Mesenteric fat pad (tissue), 1 donor: Measurements from ENCODE around the gene ZNF234. TPM values are rescaled to one million over a fixed set of nuclear protein-coding genes. Genes with fewer than 3 reads are reported as not detected.
"Not testable (repeated sequence)": the region's sequence is repeated elsewhere in the genome, so short reads cannot be mapped to it uniquely, and the experiment has no call there.

Experiments
- DNase-seq: peaks from one replicate; pipeline ENCODE4 v3.0.0-alpha.2; 2020; ENCODE audit warnings: low spot score
- long read RNA-seq: library from polyadenylated mRNA; unstranded; transcript quantifications from one replicate; pipeline ENCODE4 v2.0.0, GENCODE V29; 2020
- total RNA-seq: library from RNA; stranded (reverse); fragmentation: NEBNext Ultra II Directional; extraction: Animal tissue kit (Norgen Biotek cat#: 25700); gene quantifications from one replicate; pipeline ENCODE4 v1.2.1, GENCODE V29; 2021
- donor health status: DM: yes; HTN: yes; CAD: no.

The ZNF234 gene
- 7.3 TPM for total RNA-seq
- long read RNA-seq, full-length matches to known transcripts = 9 of 14 reads
- long read RNA-seq, partial matches to known transcripts = 1 of 14 reads
- long read RNA-seq, other reads (novel, unspliced or antisense) = 4 of 14 reads

GRCh38 chr19:44141191-44142058, at the start of gene ZNF234:
Gene ZNF234, plus strand, starts transcription at chr19:44141554. Its CDS starts 3,079 bp downstream, at chr19:44144633.
- DNase-seq = peak; percentile 92

GRCh38 chr19:44092108-44092507, 49.2 kb upstream of the ZNF234 start:
- no peak for DNase-seq

GRCh38 chr19:44093931-44094765, 47.2 kb upstream of the ZNF234 start, which contains the start of gene ZNF224:
Gene ZNF224, plus strand, starts transcription at chr19:44094361. Its CDS starts 3,513 bp downstream, at chr19:44097874.
- DNase-seq = peak; percentile 93

GRCh38 chr19:44107751-44108150, 33.6 kb upstream of the ZNF234 start:
- DNase-seq = no peak

- no peak for DNase-seq
Measured at GRCh38 chr19:44109458-44109857, 31.9 kb upstream of the ZNF234 start.

- DNase-seq = no peak
Measured at GRCh38 chr19:44111910-44112463, 29.4 kb upstream of the ZNF234 start.

GRCh38 chr19:44112802-44113137, 28.6 kb upstream of the ZNF234 start:
- DNase-seq = no peak

GRCh38 chr19:44113138-44113783, 28.1 kb upstream of the ZNF234 start, which contains the start of gene ZNF225:
Gene ZNF225, plus strand, starts transcription at chr19:44113399. Its CDS starts 2,429 bp downstream, at chr19:44115828.
- peak; percentile 94 for DNase-seq

- no peak for DNase-seq
Measured at GRCh38 chr19:44113784-44114390, 27.5 kb upstream of the ZNF234 start.

- not testable (repeated sequence) for DNase-seq
Measured at GRCh38 chr19:44121162-44121561, 20.2 kb upstream of the ZNF234 start.

- no peak for DNase-seq
Measured at GRCh38 chr19:44131955-44132354, 9.4 kb upstream of the ZNF234 start.

GRCh38 chr19:44142059-44142433, 692 bp downstream of the ZNF234 start:
- no peak for DNase-seq

- DNase-seq = no peak
Measured at GRCh38 chr19:44149776-44150175, 8.4 kb downstream of the ZNF234 start.

- DNase-seq = no peak
Measured at GRCh38 chr19:44151491-44151890, 10.1 kb downstream of the ZNF234 start.

- no peak for DNase-seq
Measured at GRCh38 chr19:44156475-44156874, 15.1 kb downstream of the ZNF234 start.

GRCh38 chr19:44163789-44164188, 22.4 kb downstream of the ZNF234 start:
- no peak for DNase-seq

GRCh38 chr19:44164327-44164672, 22.9 kb downstream of the ZNF234 start:
- no peak for DNase-seq

GRCh38 chr19:44164673-44165512, 23.5 kb downstream of the ZNF234 start, which contains the start of gene ZNF226:
Gene ZNF226, plus strand, starts transcription at chr19:44165100. Its CDS starts 4,981 bp downstream, at chr19:44170081.
- peak; percentile 92 for DNase-seq

GRCh38 chr19:44170660-44171059, 29.3 kb downstream of the ZNF234 start:
- DNase-seq = not testable (repeated sequence)

- no peak for DNase-seq
Measured at GRCh38 chr19:44176590-44176989, 35.2 kb downstream of the ZNF234 start.
